ENCODE results near the gene NUDT12.

Gene NUDT12

DNA sequence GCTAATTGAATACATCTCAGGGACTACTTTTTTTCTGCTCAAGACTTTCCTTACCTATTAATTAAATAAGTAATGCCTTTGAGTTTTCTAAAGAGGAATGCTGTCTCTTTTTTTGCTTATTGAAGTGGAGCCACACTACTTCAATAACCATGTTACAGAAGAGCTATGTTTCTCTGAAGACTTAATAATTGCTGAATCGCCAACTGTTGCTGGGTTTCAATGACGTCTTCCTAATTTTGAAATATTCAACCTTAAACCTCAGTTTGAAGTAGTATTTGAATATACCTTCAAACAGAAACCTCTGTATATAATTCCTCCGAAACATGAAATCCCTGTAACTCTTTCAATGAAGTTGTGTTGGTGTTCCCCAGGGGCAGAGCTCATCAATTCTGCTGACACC lies 21.0 kb downstream of the NUDT12 start:
- H3K4me3 ChIP-seq (ENCODE audit: low read depth, low read length): no peak overlapping the region

DNA sequence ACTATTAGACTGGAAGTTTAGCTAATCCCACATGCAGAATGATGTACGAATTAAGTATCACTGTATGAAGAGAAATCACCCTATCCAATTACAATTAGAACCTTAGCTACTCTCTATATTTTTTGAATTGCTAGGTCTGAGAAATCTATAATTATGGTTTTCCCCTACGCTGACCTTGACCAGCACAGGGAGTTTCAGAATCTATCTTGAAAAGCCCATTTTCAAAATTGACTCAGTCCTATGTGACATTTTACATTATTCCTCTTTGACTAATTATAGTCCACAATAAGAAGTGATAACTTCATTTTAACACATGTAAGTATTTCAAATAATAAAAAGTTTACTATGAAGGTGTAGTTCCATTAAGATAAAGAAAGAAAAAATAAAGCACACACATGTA lies 21.5 kb downstream of the NUDT12 start:
- H3K4me3 ChIP-seq (ENCODE audit: low read depth, low read length): no peak overlapping the region

DNA sequence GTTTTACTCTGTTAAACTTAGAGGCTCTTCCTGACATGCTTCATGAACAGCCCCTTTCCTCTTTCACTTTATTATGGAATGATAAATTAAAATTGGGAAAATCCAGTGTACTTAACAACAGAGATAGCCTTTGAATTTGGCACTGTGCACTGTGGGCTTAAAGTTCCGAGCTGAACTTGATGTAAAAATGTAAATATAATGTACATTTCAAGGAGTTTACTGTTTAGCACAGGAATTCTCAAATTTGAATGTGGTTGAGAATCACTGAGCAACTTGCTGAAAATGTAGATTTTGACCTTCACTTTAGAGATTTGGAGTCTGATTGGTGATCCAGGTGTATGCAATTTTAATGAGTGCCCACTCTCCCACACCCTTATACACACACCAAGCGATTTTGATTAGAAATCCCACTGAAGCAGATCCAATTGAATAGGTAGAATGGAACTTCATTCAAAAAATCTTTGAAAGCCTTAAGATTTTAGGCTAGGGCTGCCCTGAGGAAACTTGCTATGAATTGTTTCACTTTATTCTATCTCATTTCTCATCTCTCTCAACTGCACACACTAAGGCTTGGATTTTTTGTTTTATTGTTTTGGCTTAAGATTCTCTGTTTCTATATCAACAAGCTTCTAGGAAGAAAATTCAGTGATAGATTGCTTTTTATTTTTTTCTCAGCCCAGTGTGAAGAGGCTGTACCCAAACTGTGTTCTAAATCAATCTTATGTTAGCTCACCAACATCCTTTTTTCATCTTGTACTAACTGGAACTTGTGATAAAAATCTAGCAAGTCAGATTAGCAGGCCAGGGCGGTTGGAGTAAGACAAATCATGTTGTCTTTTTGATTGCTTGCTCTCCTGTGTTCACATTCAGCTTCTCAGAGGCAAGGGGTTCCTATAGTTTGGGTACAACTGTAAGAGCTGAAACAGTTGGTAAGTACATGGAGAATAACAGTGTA lies 22.9 kb downstream of the NUDT12 start:
- H3K4me3 ChIP-seq (ENCODE audit: low read depth, low read length): no peak overlapping the region

DNA sequence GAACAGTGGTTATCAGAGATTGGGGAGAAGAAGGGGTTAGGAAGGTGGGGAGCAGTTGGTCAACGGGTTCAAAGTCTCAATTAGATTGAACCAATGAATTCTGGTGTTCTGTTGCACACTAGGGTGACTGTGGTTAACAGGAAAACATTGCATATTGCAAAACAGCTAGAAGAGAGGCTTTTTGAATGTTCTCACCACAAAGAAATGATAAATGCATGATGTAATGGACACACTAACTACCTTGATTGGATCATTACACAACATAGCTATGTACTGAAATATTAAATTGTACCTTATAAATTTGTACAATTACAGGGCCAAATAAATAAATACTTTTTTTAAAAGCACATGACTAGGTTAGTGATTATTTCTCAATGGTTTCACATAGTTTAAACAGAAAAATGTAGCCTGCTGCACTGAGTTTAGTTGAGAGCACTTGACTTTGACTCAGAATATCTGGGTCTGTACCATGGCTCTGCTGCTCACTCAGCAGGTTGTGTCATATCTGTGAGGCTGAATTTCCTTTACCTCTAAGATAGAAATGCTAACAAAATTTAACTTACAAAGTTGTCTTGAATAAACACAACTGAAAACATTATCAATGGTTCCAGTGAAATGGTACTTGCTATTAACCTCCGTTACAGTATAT lies 30.4 kb downstream of the NUDT12 start:
- H3K4me3 ChIP-seq (ENCODE audit: low read depth, low read length): no peak overlapping the region

GRCh38 chr5:103526164-103526915 lies 36.2 kb downstream of the NUDT12 start:
- no peak overlapping the region for H3K4me3 ChIP-seq (ENCODE audit: low read depth, low read length)

- H3K4me3 ChIP-seq (ENCODE audit: low read depth, low read length): no peak overlapping the region
Observed at GRCh38 chr5:103525361-103525760, 37.2 kb downstream of the NUDT12 start.

GRCh38 chr5:103523319-103523718 lies 39.3 kb downstream of the NUDT12 start:
- H3K4me3 ChIP-seq (ENCODE audit: low read depth, low read length): no peak overlapping the region

DNA sequence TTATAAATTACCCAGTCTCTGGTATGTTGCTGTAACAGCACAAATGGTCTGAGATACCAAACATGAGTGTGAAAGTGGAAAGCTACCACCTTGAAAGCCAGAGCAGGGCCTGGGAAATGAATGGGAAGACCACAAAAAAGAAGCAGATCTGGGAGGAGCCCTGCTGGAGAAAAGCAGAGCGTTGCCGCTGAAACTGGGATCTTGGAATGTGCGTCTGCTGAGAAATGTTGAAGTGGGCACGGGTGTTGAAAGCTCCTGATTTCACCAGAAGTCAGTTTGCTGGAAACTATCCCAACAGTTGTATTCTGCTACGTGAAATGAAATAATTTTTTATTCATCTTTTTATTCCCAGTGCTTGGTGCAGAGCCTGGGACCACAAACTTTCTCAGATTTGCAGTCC lies 40.0 kb downstream of the NUDT12 start:
- H3K4me3 ChIP-seq (ENCODE audit: low read depth, low read length): no peak overlapping the region

- no peak overlapping the region for H3K4me3 ChIP-seq (ENCODE audit: low read depth, low read length)
Observed at GRCh38 chr5:103519550-103519949, 43.0 kb downstream of the NUDT12 start.

DNA sequence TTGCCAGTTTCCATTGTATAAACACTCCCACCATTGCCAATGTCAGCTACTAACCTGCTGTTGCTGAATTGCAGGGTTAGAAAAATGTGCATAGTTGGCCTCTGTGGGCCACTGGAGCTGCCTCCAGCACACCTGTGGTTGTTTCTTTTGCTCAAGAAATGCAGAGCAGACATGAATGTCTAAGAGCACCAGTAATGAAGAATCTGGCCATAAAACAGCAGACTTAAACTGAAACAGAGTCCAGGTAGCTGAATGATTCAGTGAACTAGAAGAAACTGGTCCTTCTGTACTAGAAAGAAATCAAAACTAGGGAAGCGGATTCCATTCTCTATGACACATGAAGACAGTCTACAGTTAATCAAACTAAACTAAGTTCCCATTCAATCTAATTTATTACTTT lies 48.2 kb downstream of the NUDT12 start:
- no peak overlapping the region for H3K4me3 ChIP-seq (ENCODE audit: low read depth, low read length)

DNA sequence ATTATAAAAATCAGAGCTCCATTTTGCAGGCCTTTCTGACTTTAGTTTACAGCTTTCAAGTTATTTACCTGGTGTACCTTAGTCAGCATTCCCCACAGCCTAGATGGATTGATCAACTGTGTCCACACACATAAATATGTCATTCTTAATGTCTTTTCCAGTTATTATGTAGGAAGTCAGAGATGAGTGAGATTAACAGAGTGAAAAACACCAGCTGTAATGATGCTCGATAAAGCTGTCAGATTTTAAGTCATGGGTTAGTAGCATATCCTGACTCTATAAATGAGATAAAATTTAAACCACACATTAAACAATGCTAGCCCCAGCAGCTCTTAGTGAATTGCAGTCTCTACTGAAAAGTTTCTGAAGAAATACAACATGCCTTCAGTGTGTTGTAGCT lies 48.9 kb downstream of the NUDT12 start:
- no peak overlapping the region for H3K4me3 ChIP-seq (ENCODE audit: low read depth, low read length)

DNA sequence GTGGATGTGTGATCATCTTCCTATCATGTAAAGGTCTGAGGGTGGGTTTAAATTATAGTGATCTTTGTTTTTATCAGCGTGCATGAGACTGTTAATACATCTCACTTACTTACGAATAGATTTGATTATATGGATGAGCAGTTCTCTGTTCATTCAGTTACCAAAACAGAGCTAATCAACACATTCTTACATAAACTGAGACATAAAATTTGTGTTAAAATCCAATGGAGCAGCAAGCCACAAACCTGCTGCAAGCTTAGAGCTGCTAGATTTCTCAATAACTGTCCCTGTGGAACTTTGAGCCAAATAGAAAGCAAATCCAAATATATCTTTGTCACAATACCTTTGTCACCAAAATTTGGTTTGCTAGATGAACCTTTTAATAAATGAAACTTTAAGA lies 50.1 kb downstream of the NUDT12 start:
- H3K4me3 ChIP-seq (ENCODE audit: low read depth, low read length): no peak overlapping the region

- no peak overlapping the region for H3K4me3 ChIP-seq (ENCODE audit: low read depth, low read length)
Observed at GRCh38 chr5:103511554-103511885, 51.1 kb downstream of the NUDT12 start.

- H3K4me3 ChIP-seq (ENCODE audit: low read depth, low read length): no peak overlapping the region
Observed at GRCh38 chr5:103510851-103511553, 51.6 kb downstream of the NUDT12 start.

- H3K4me3 ChIP-seq (ENCODE audit: low read depth, low read length): no peak overlapping the region
Observed at GRCh38 chr5:103505581-103506305, 56.8 kb downstream of the NUDT12 start.

DNA sequence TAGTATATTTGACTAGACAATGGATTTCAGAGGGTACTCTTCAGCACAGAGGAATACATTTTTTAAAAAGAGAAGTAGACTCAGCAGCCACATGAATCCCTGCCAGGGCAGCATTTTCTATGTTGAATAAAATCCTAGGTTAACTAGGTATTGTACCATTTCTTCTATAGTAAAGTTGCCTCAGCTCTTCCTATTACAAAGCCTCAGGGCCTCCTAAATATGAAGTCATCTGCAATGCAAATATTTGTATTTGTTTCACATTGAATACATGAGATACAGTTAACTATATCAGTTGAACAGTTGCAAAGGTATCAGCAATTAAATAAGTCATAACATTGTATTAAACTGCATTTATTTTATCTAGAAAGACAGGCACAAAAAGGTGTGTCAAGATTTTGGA lies 59.5 kb downstream of the NUDT12 start:
- H3K4me3 ChIP-seq (ENCODE audit: low read depth, low read length): no peak overlapping the region

DNA sequence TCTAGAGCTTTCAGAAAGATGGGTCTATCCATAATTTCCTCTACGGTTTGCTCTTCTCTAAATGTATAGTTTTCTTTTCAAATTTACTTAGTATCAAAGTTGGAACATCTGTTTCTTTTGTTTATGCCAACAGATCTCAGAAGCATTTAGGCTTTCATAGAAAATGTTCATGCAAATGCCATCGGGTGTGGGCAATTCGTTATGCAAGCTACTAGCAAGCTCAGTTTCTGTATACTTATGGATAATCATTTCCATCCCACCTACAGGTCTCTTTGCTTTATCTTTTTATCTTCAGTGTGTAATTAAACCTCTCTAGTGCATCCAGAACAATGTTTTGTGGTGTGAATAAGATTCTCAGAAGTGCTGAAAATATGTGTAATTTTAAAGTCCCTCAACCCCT lies 59.9 kb downstream of the NUDT12 start:
- no peak overlapping the region for H3K4me3 ChIP-seq (ENCODE audit: low read depth, low read length)
